HG03175 (cell line): ENCODE measurements around the gene LCAT.
"Not testable (repeated sequence)": the region's sequence is repeated elsewhere in the genome, so short reads cannot be mapped to it uniquely, and the experiment has no call there.

Experiments
- ATAC-seq: cut with Tn5 transposase; IDR thresholded peaks from one replicate; pipeline ENCODE4 v1.9.1; 2021; ENCODE audit warnings: mild to moderate bottlenecking, moderate library complexity; ENCODE audit not compliant: unreplicated experiment

The LCAT gene

GRCh38 chr16:67950335-67950843, 6.5 kb upstream of the LCAT start:
- no peak for ATAC-seq

- ATAC-seq: no peak
Observed at GRCh38 chr16:67949645-67950044, 5.7 kb upstream of the LCAT start.

- no peak for ATAC-seq
Observed at GRCh38 chr16:67948015-67948414, 4.1 kb upstream of the LCAT start.

GRCh38 chr16:67946966-67947558, 3.1 kb upstream of the LCAT start:
- ATAC-seq: no peak

GRCh38 chr16:67946128-67946569, 2.2 kb upstream of the LCAT start:
- no peak for ATAC-seq

- ATAC-seq: no peak
Observed at GRCh38 chr16:67945392-67945933, 1.5 kb upstream of the LCAT start.

- ATAC-seq: no peak
Observed at GRCh38 chr16:67944690-67945391, 921 bp upstream of the LCAT start.

GRCh38 chr16:67943256-67943618, 683 bp downstream of the LCAT start:
- ATAC-seq: no peak

- no peak for ATAC-seq
Observed at GRCh38 chr16:67942510-67943255, 1.2 kb downstream of the LCAT start.

- ATAC-seq: no peak
Observed at GRCh38 chr16:67942200-67942509, 1.8 kb downstream of the LCAT start.

- ATAC-seq: no peak
Observed at GRCh38 chr16:67941469-67942199, 2.3 kb downstream of the LCAT start.

- ATAC-seq: no peak
Observed at GRCh38 chr16:67940446-67941089, 3.4 kb downstream of the LCAT start.

- ATAC-seq: no peak
Observed at GRCh38 chr16:67939507-67940445, 4.1 kb downstream of the LCAT start.

GRCh38 chr16:67937713-67938112, 6.2 kb downstream of the LCAT start:
- ATAC-seq: not testable (repeated sequence)

- ATAC-seq: peak; percentile 59
Observed at GRCh38 chr16:67936880-67937605, 6.9 kb downstream of the LCAT start.

GRCh38 chr16:67936124-67936879, 7.6 kb downstream of the LCAT start, which contains the start of gene PSMB10:
Gene PSMB10, minus strand, starts transcription at chr16:67936850. Its CDS starts 101 bp downstream, at chr16:67936749.
- no peak for ATAC-seq

GRCh38 chr16:67935402-67936123, 8.4 kb downstream of the LCAT start:
- ATAC-seq: peak; percentile 93
